Activated T-helper 2 cell treated with anti-CD3 and anti-CD28 coated beads, Interferon-gamma antibody, Interleukin-2, Interleukin-4, amounts not matched to agents 10 μg/mL and 5 μg/mL and 100 μg/mL, durations not matched to agents 14 hours and 24 hours and 36 hours (primary cell): ENCODE results near the gene TIAM2. TPM values are rescaled to one million over a fixed set of nuclear protein-coding genes. Genes with fewer than 3 reads are reported as not detected.

ENCODE experiments used
- DNase-seq: peaks from one replicate; pipeline ENCODE4 v3.0.0; 2021; ENCODE audit warnings: low spot score
- H3K27ac Mint-ChIP-seq: one replicate; pipeline ENCODE4 v1.8.0; 2021; ENCODE audit warnings: mixed read lengths
- H3K27me3 Mint-ChIP-seq: one replicate; pipeline ENCODE4 v1.8.0; 2021; ENCODE audit warnings: low read depth, mixed read lengths
- H3K36me3 Mint-ChIP-seq: one replicate; pipeline ENCODE4 v1.8.0; 2021; ENCODE audit warnings: low read depth, mixed read lengths
- H3K4me1 Mint-ChIP-seq: one replicate; pipeline ENCODE4 v1.8.0; 2021; ENCODE audit warnings: low read depth, mixed read lengths
- H3K4me3 Mint-ChIP-seq: one replicate; pipeline ENCODE4 v1.8.0; 2021; ENCODE audit warnings: low read depth, mild to moderate bottlenecking, moderate library complexity, mixed read lengths
- H3K9me3 Mint-ChIP-seq: one replicate; pipeline ENCODE4 v1.8.0; 2021; ENCODE audit warnings: mixed read lengths
- intact Hi-C: fragments of 100-400 bp; cut with micrococcal nuclease; formaldehyde crosslinking; loops from one replicate; pipeline ENCODE4 v1.15.1; 2023
- total RNA-seq: library from RNA; stranded (reverse); gene quantifications from 2 replicates; pipeline ENCODE4 v1.2.3, GENCODE V29; 2022

The TIAM2 gene
- total RNA-seq, 1 donor from 2014 or later: 46.0 TPM

DNA sequence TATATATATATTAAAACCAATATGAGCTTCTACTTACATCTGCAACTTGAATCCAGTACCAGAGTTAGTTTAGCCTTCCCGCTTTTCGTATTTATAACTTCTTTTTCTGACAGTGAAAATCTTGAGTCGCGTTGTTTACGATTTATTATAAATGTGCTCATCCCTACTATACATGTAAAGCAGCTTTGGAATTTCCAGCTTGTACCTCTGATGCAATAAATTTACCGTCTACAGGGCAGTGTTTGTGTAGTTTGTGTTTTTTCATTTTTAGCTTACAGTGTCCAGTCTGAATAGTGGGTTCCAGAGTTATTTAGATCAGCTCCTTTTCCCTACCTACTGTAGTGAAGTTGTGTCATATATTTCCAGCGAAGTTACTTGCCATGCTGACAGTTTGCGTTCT lies 66.3 kb downstream of the TIAM2 start:
- DNase-seq: no peak
- no peak overlapping the region for H3K27ac Mint-ChIP-seq
- H3K9me3 Mint-ChIP-seq: no peaks in the 10 kb centered on the region
- H3K4me1 Mint-ChIP-seq: peaks cover 5% of the 10 kb centered on the region
- H3K4me3 Mint-ChIP-seq: no peak overlapping the region
- H3K27me3 Mint-ChIP-seq: no peaks in the 10 kb centered on the region
- intact Hi-C loops: no loop called here
- H3K36me3 Mint-ChIP-seq: peaks cover 3% of the 10 kb centered on the region

DNA sequence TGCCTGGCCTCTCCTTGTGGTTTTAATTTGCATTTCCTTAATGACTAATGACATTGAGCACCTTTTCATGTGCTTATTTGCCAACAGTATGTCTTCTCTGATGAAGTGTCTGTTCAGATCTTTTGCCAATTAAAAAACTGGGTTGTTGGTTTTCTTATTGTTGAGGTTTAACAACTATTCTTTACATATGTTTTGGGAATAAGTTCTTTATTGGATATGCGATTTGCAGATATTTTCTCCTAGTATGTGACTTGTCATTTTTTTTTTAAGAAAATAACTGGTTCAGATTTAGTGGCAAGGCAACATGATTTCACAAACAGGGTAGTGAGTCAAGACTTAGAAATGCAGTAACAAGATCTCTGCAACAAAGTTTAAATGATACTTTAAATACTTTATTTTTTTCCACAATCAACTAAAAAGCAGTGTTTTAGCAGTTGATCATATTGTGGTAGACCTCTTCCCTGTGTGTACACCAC lies 67.8 kb downstream of the TIAM2 start:
- DNase-seq: no peak
- Mint-ChIP-seq H3K4me1 (peaks cover 5% of the 10 kb centered on the region), H3K27ac (no peak overlapping the region), H3K9me3 (no peaks in the 10 kb centered on the region), H3K27me3 (no peaks in the 10 kb centered on the region), H3K36me3 (peaks cover 3% of the 10 kb centered on the region), H3K4me3 (no peak overlapping the region)
- intact Hi-C loops: no loop called here

DNA sequence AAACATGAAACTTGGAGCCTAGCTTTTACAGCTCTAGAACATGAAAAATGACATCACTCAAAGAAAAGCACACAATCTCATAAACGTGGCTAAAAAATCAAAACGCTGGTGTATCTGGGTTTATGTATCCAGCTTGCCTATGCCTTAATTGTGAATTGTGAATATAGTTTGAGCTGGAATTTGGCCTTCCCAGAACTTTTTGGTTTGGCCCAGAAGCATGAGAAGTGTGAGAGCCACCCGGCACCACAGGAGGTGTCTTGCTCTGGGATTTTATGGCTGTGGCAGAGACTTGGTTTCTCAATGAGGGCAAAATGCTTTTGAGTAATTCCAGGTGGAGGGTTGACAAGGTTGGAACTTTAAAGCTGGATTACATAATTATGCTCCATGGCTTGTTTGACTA lies 69.2 kb downstream of the TIAM2 start:
- Mint-ChIP-seq H3K36me3 (peaks cover 3% of the 10 kb centered on the region), H3K27me3 (no peaks in the 10 kb centered on the region), H3K4me1 (peaks cover 3% of the 10 kb centered on the region), H3K9me3 (no peaks in the 10 kb centered on the region), H3K4me3 (no peak overlapping the region), H3K27ac (no peak overlapping the region)
- intact Hi-C loops: no loop called here
- DNase-seq: no peak

DNA sequence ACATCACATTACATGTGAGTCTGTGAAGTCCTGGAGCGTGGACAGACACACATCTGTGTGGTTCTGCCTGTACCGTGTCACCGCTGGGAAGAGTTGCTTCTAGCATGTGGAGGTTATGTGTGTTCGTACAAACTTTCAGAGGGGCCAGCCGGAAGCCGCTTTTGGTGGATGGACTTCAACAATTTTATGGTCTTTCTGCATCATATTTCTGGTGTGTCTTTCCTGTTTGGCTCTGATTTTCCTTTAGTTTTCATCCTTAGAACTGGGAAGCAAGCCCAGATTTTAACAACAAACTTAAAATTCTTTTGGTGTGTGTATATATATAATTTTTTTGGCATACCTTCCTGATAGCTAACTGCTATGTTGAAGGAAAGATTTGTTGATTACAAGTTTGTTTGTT lies 71.2 kb downstream of the TIAM2 start:
- no peak overlapping the region for H3K27ac Mint-ChIP-seq
- no peaks in the 10 kb centered on the region for H3K9me3 Mint-ChIP-seq
- no peaks in the 10 kb centered on the region for H3K27me3 Mint-ChIP-seq
- H3K4me1 Mint-ChIP-seq: peaks cover 3% of the 10 kb centered on the region
- H3K4me3 Mint-ChIP-seq: no peak overlapping the region
- peaks cover 2% of the 10 kb centered on the region for H3K36me3 Mint-ChIP-seq
- intact Hi-C loops: no loop called here
- DNase-seq: no peak

DNA sequence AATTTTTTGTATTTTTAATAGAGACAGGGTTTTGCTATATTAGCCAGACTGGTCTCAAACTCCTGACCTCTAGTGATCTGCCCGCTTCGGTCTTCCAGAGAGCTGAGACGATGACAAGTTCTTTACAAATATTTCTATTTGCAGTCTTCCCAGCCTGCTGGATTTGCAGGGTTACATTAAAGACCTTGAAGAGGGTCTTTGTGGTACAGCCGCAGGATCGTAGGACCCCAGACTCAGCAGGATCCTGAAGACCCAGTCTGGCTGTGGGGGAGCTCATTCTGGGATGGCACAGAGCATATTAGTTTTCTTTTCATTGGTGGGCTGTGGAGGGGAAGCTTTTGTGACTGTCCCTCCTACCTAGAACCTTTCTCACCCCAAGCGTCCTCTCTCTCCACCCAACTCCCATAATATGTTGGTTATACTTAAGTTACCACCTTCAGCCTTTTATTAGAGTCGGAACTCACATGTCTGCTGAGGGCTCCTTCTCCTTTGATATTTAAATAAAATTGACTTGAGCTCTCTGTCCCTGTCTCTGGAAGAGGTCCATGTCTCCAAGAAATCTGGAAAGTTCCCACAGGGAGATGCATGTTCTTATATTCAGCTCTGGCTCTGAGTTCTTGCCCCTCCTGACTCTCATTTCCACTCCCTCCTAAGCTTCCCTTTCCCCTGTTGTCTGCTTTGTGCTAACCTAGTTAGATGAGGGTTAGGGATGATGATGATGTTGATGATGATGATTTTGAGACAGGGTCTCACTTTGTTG lies 72.0 kb downstream of the TIAM2 start:
- Mint-ChIP-seq H3K27ac (no peak overlapping the region), H3K27me3 (no peaks in the 10 kb centered on the region), H3K36me3 (no peaks in the 10 kb centered on the region), H3K4me3 (no peak overlapping the region), H3K9me3 (no peaks in the 10 kb centered on the region), H3K4me1 (peaks cover 3% of the 10 kb centered on the region)
- no peak for DNase-seq
- intact Hi-C loops: no loop called here

DNA sequence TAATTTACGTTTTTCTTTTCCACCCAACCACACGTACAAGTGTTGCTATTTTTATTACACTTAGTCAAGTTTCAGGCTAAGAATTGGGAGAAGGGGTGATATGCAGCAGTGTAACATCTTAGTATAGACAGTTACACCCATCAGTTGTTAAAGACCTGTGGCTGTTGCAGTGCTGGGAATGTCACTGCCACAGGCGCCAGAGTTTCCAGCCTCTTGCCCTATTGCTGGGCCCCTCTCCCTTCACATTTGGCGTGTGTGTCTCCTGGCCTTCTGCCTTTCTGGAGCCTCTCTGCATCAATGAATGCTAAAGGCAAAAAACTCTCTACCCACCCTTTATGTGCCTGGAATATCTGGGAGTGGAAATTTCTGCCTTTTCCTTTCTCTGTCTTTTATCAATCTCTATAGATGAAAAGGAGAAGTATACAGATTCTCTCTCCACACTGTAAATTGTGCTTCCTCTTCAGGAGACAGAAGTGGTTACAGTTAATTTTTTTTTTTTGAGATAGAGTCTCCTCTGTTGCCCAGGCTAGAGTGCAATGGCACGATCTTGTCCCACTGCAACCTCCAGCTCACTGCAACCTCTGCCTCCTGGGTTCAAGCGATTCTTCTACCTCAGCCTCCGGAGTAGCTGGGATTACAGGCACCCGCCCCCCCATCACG lies 73.0 kb downstream of the TIAM2 start:
- no peaks in the 10 kb centered on the region for H3K27me3 Mint-ChIP-seq
- no peak for DNase-seq
- H3K4me3 Mint-ChIP-seq: no peak overlapping the region
- no peaks in the 10 kb centered on the region for H3K9me3 Mint-ChIP-seq
- intact Hi-C loops: no loop called here
- no peak overlapping the region for H3K27ac Mint-ChIP-seq
- peaks cover 4% of the 10 kb centered on the region for H3K36me3 Mint-ChIP-seq
- H3K4me1 Mint-ChIP-seq: peaks cover 3% of the 10 kb centered on the region

DNA sequence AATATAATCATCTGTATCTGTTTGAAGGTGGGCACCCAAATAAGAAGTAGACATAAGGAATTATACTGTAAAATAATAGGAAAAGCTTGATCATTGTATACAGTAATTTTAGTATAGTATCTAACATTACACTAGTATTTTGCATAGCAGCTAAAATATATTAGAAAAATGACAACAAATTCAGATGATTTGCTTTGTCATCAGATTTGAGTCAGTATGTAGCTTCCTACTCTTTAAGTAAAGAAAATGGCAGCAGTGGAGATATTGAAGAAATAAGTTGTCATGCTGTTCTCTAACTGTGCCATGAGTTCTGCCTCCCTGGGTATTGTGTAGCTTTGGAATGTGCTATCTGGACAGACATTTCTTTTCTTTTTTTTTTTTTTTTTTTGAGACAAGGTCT lies 74.4 kb downstream of the TIAM2 start:
- H3K36me3 Mint-ChIP-seq: peaks cover 7% of the 10 kb centered on the region
- intact Hi-C loops: no loop called here
- H3K4me3 Mint-ChIP-seq: no peak overlapping the region
- no peaks in the 10 kb centered on the region for H3K27me3 Mint-ChIP-seq
- no peak for DNase-seq
- peaks cover 4% of the 10 kb centered on the region for H3K4me1 Mint-ChIP-seq
- H3K9me3 Mint-ChIP-seq: no peaks in the 10 kb centered on the region
- no peak overlapping the region for H3K27ac Mint-ChIP-seq

DNA sequence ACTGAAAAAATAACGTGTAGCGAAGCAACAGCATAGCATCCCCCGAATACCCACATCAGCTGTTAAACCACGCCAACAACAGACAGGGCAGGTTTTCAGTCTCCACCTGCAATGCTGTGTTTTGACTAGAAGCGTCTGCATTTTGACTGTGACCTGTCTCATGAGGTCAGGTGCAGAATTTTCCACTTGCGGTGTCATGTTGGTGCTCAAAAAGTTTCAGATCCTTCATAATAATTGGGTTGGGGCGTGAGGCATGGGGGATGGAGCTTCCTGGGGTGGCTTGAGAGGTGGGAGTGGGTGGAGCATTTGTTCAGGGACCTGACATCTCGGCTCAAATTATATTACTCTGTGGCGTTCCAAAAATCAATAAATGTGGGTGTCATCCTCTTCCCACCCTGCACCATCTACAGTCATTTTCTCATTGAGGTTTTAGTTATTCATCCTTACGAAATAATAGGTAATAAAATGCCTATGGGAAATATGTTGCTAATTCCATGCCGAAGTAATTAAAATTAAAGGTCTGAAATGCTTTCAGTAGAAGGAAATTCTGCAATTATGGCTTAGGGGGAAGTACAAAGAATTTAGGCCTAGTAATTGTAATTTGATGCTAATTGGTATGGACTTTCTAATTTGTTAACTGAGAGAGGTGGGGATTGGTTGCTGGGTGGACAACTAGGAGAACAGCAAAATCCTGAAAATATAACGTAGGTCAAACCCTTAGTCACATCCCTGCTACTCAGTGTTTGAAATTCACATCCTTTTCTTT lies 81.0 kb downstream of the TIAM2 start:
- Mint-ChIP-seq H3K9me3 (no peaks in the 10 kb centered on the region), H3K4me1 (peaks cover 41% of the 10 kb centered on the region), H3K27me3 (no peaks in the 10 kb centered on the region), H3K36me3 (peaks cover 16% of the 10 kb centered on the region), H3K4me3 (no peak overlapping the region), H3K27ac (no peak overlapping the region)
- DNase-seq: no peak
- intact Hi-C loops: no loop called here

DNA sequence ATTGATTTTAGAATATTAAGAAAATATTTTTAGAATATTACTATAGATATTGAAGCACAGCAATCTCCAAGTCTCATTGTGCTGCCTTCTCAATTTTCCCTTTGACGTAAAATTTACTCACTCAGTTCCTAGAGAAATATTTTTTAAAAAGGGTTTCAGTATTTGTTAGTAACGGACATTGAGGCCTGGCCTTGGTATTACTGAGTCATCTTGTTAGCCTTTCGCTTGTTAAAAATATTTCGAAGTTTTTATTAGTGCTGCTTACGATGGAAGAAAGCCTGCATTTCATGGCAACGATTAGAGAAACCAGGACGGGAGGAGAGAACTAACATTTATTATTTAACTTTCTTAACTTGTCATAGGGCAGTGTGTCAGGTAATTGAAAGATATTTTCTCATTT lies 82.2 kb downstream of the TIAM2 start:
- no peaks in the 10 kb centered on the region for H3K9me3 Mint-ChIP-seq
- no peak overlapping the region for H3K27ac Mint-ChIP-seq
- intact Hi-C loops: no loop called here
- peaks cover 47% of the 10 kb centered on the region for H3K4me1 Mint-ChIP-seq
- H3K4me3 Mint-ChIP-seq: no peak overlapping the region
- no peak for DNase-seq
- no peaks in the 10 kb centered on the region for H3K27me3 Mint-ChIP-seq
- peaks cover 15% of the 10 kb centered on the region for H3K36me3 Mint-ChIP-seq

DNA sequence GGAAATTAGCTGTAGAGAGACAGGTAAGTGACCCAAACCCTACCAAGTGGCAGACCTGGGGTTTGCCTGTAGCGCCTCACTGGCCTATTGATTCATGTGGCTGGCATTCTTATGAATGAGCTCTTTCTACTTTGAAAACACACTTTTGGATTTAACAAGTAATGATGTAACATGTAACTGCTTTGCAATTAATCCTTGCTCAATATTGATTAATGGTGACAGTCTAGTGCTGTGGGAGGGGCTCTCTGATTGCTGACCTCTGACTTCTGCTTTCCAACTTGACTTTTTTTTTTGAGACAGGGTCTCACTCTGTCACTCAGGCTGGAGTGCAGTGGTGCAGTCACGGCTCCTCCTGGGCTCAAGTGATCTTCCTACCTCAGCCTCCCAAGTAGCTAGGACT lies 82.7 kb downstream of the TIAM2 start:
- peaks cover 12% of the 10 kb centered on the region for H3K36me3 Mint-ChIP-seq

DNA sequence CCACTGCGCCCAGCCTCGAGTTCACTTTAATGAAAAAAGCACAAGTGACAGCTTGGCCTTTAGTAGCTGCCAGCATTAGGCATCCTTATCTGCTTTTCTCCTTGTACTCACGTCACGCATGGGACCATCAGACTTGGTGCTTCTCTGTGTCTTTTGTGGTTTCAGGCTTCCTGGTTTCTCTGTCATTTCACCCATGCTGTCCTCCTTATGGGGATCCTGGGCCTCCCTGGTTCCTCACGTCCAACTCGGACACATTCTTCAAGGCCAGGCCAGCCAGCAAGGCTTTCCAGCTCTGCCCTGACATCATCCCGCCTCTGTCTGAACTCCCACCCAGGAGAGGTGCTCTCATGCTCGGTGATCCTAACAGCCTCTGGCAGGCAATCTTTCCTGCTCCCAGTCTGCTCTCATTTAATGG lies 83.2 kb downstream of the TIAM2 start:
- no peak for DNase-seq
- peaks cover 12% of the 10 kb centered on the region for H3K36me3 Mint-ChIP-seq
- H3K27ac Mint-ChIP-seq: no peak overlapping the region
- no peaks in the 10 kb centered on the region for H3K9me3 Mint-ChIP-seq
- peaks cover 47% of the 10 kb centered on the region for H3K4me1 Mint-ChIP-seq
- no peaks in the 10 kb centered on the region for H3K27me3 Mint-ChIP-seq
- no peak overlapping the region for H3K4me3 Mint-ChIP-seq
- intact Hi-C loops: no loop called here

More for the DNA sequence above, 82.7 kb downstream of the TIAM2 start:
- Mint-ChIP-seq H3K9me3 (no peaks in the 10 kb centered on the region), H3K4me1 (peaks cover 47% of the 10 kb centered on the region), H3K4me3 (no peak overlapping the region), H3K27ac (no peak overlapping the region), H3K27me3 (no peaks in the 10 kb centered on the region)
- no peak for DNase-seq
- intact Hi-C loops: no loop called here

DNA sequence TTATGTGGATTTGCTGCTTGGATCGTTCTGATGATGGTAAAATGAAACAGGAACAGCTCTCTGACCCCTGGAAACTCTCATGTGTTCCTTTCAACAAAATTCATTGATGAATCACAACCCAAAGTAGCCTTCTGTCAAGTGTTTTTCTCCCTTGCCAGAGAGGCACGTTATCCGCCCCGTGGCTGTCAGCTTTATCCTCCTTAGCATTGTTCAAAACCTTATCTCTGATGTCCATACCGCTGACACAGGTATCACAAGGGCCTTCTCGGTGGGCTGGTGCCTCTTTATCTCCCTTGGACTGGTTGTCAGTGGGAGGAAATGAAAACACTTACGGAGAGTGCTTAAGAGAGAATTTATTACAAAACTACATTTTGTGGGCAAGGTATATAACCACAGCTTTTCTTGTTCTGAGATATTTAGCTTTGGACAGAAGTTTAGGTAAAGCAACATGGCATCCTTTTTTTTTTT lies 84.9 kb downstream of the TIAM2 start:
- H3K27me3 Mint-ChIP-seq: no peaks in the 10 kb centered on the region
- peak overlapping the region; percentile 85 for H3K27ac Mint-ChIP-seq
- peaks cover 6% of the 10 kb centered on the region for H3K36me3 Mint-ChIP-seq
- peaks cover 55% of the 10 kb centered on the region for H3K4me1 Mint-ChIP-seq
- no peak for DNase-seq
- no peak overlapping the region for H3K4me3 Mint-ChIP-seq
- intact Hi-C loops: loop anchor here (1.0 kb wide), 4 partner anchors 30 to 91 kb away; no protein-coding TSS in a partner anchor
- no peaks in the 10 kb centered on the region for H3K9me3 Mint-ChIP-seq
